ENCODE data around the gene TEX19. TPM values are rescaled to one million over a fixed set of nuclear protein-coding genes. Genes with fewer than 3 reads are reported as not detected.

TEX19 gene
- total RNA-seq, 1 donor from 2014 or later: 0.10 TPM

DNA sequence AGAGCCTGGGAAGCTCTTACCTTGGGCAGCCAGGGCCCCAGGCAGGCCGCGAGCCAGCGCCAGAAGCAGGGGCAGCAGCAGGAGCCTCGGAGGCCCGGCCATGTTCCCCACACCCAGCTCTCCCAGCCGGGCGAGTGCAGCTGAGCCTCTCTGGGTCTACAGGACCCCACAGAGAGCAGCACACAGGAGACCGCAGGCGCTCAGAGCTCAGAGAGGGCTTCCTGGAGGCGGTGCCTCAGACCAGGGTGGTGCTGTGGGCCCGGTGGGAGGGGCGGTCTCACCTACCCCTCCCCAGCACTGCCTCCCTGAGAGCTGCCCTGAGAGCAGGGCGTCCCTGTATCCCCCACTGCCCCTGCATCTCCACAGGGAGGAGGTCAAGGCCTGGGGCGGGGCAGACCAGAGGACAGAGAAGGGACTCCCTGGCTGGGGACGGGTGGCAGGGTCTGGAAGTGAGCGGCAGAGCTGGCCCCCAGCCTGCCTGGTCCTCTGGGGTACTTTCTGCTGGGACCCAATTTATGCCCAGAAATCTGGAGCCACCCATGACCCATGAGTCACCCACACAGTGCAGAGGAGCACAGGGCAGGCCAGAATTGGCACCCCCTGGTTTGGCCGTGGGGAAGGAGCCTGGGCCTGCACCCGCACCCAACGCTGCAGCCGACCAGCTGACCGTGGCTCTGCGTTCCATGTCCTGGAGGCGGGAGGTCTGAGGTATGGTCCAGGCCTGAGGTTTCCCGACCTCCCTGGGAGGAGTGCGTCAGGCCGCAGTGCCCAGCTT is 41.5 kb upstream of the TEX19 start, which contains the start of gene CD7:
Gene CD7 (minus strand): TSS at position 215 of the 775 bp plus-strand sequence. CDS start 113 bp downstream, at position 102.
- intact Hi-C loops (cut with micrococcal nuclease): loop anchor here (1.0 to 2.0 kb wide), 3 partner anchors 11 to 45 kb away; partner anchors contain the start of gene CSNK1D
- Mint-ChIP-seq H3K36me3 (ENCODE audit: low read depth) (peaks cover 22% of the 10 kb centered on the region), H3K4me3 (peak within 1 kb of the TSS; percentile 97), H3K27me3 (ENCODE audit: insufficient read depth) (no peaks in the 10 kb centered on the region), H3K27ac (no peak within 1 kb of the TSS), H3K4me1 (ENCODE audit: low read depth) (peaks cover 10% of the 10 kb centered on the region), H3K9me3 (no peaks in the 10 kb centered on the region)
- peak; percentile 69 for DNase-seq (ENCODE audit: low spot score)

GRCh38 chr17:82318169-82318498 is 40.9 kb upstream of the TEX19 start:
- H3K9me3 Mint-ChIP-seq: no peaks in the 10 kb centered on the region
- no peaks in the 10 kb centered on the region for H3K27me3 Mint-ChIP-seq (ENCODE audit: insufficient read depth)
- H3K4me3 Mint-ChIP-seq: no peak overlapping the region
- DNase-seq (ENCODE audit: low spot score): no peak
- peaks cover 10% of the 10 kb centered on the region for H3K4me1 Mint-ChIP-seq (ENCODE audit: low read depth)
- no peak overlapping the region for H3K27ac Mint-ChIP-seq
- intact Hi-C loops (cut with micrococcal nuclease): no loop called here
- peaks cover 22% of the 10 kb centered on the region for H3K36me3 Mint-ChIP-seq (ENCODE audit: low read depth)

- Mint-ChIP-seq H3K27ac (no peak overlapping the region), H3K9me3 (no peaks in the 10 kb centered on the region), H3K4me1 (ENCODE audit: low read depth) (peaks cover 10% of the 10 kb centered on the region), H3K4me3 (no peak overlapping the region), H3K27me3 (ENCODE audit: insufficient read depth) (no peaks in the 10 kb centered on the region), H3K36me3 (ENCODE audit: low read depth) (peaks cover 17% of the 10 kb centered on the region)
- intact Hi-C loops (cut with micrococcal nuclease): no loop called here
- DNase-seq (ENCODE audit: low spot score): no peak
Measured at GRCh38 chr17:82318772-82319606, 40.1 kb upstream of the TEX19 start.

DNA sequence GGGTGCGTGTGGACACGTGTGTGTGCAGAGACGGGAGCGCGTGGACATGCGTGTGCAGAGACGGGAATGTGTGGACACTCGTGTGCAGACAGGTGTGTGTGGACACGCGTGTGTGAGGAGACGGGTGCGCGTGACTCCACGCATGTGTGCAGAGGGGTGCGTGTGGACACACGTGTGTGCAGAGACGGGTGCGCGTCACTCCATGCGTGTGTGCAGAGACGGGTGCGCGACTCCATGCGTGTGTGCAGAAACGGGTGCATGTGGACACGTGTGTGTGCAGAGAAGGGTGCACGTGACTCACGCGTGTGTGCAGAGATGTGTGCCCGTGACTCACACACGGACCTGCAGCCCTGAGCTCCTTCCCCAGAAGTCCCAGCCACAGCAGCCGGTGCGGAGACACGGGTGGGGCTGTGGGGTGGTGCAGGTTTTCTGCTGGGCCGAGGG is 39.4 kb upstream of the TEX19 start:
- Mint-ChIP-seq H3K4me3 (no peak overlapping the region), H3K4me1 (ENCODE audit: low read depth) (peaks cover 13% of the 10 kb centered on the region), H3K9me3 (no peaks in the 10 kb centered on the region), H3K27ac (peak overlapping the region; percentile 99), H3K27me3 (ENCODE audit: insufficient read depth) (no peaks in the 10 kb centered on the region), H3K36me3 (ENCODE audit: low read depth) (peaks cover 15% of the 10 kb centered on the region)
- intact Hi-C loops (cut with micrococcal nuclease): no loop called here
- DNase-seq (ENCODE audit: low spot score): no peak

- DNase-seq (ENCODE audit: low spot score): no peak
Measured at GRCh38 chr17:82320140-82320840, 38.8 kb upstream of the TEX19 start.

GRCh38 chr17:82320956-82321927 is 37.8 kb upstream of the TEX19 start:
- no peaks in the 10 kb centered on the region for H3K27me3 Mint-ChIP-seq (ENCODE audit: insufficient read depth)
- DNase-seq (ENCODE audit: low spot score): peak; percentile 71
- peaks cover 18% of the 10 kb centered on the region for H3K4me1 Mint-ChIP-seq (ENCODE audit: low read depth)
- intact Hi-C loops (cut with micrococcal nuclease): loop anchor here (1.0 kb wide), 5 partner anchors 15 to 115 kb away; no protein-coding TSS in a partner anchor
- peaks cover 11% of the 10 kb centered on the region for H3K36me3 Mint-ChIP-seq (ENCODE audit: low read depth)
- peak overlapping the region; percentile 94 for H3K4me3 Mint-ChIP-seq
- H3K27ac Mint-ChIP-seq: peak overlapping the region; percentile 99
- H3K9me3 Mint-ChIP-seq: no peaks in the 10 kb centered on the region

More at GRCh38 chr17:82320140-82320840, 38.8 kb upstream of the TEX19 start:
- intact Hi-C loops (cut with micrococcal nuclease): no loop called here
- H3K27ac Mint-ChIP-seq: peak overlapping the region; percentile 99
- no peaks in the 10 kb centered on the region for H3K9me3 Mint-ChIP-seq
- peak overlapping the region; percentile 51 for H3K4me3 Mint-ChIP-seq
- peaks cover 18% of the 10 kb centered on the region for H3K4me1 Mint-ChIP-seq (ENCODE audit: low read depth)
- H3K36me3 Mint-ChIP-seq (ENCODE audit: low read depth): peaks cover 19% of the 10 kb centered on the region
- no peaks in the 10 kb centered on the region for H3K27me3 Mint-ChIP-seq (ENCODE audit: insufficient read depth)

DNA sequence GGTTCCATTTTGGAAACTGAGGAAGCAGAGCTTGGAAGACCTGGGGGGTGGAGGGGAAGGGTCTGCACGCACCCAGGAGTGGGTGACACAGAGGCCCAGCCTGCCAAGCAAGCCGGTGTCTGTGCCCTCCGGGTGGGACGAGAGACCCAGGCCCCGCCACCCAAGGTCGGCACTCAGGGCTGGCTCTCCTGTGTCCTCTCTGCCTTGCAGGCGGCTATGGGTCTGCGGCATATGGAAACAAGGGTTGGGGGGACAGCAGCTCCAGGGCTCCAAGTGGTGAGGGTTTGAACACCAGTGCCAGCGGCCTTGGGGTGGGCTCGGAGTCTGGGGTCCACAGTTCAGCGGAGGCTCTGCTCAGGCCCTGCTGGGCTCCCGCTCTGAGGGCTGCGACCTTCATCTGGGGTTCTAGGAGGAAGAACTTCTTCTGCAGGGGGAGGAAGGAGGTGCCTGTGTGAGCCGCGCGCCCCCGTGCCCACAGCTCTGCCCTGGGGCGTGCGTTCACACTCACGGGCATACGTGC is 37.0 kb upstream of the TEX19 start:
- H3K9me3 Mint-ChIP-seq: no peaks in the 10 kb centered on the region
- no peak for DNase-seq (ENCODE audit: low spot score)
- intact Hi-C loops (cut with micrococcal nuclease): loop anchor here (1.0 kb wide), 5 partner anchors 16 to 116 kb away; no protein-coding TSS in a partner anchor
- peak overlapping the region; percentile 81 for H3K27ac Mint-ChIP-seq
- no peaks in the 10 kb centered on the region for H3K27me3 Mint-ChIP-seq (ENCODE audit: insufficient read depth)
- H3K4me3 Mint-ChIP-seq: peak overlapping the region; percentile 94
- H3K36me3 Mint-ChIP-seq (ENCODE audit: low read depth): peaks cover 10% of the 10 kb centered on the region
- H3K4me1 Mint-ChIP-seq (ENCODE audit: low read depth): peaks cover 18% of the 10 kb centered on the region

DNA sequence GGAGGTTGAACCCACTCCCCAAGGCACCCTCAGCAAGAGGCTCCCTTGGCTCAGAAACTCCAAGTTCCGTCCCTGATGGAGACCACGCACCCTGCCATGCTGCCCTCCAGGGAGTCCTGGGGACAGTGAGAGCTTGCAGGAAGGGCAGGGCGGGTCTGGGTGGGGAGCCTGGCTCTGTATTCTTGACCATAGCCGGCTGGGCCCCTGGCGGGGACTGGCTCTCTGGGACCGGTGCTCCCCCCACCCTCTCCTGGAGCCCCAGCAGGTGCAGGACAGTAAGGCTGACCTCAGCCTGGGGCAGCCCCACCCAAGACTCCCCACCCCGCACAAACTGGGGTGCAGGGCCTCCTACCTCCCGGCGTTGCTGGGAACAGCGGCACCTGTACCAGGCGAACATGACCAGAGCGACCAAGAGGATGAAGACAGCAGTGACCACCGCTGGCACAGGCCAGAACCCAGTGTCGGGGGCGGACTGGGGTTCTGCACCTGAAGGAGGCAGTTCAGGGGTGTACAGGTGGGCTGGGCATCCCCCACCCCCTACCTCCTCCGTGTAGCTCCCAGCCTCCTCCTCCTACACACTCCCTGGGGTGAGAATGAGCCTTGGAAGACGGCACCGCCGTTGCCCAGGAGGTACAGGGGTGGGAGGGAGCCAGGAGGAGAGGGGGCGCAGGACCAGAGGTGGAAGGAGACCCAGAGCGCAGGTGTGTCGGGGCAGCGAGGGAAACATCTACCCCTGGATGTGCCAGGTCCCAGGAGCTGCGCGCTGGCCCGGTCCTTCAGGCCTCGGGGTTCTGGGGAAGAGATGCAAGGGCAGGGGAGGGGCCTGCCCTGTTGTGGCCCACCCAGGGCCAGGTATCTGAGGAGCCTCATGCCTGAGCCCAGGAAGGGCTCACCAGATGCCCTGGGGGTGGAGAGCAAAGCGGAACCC is 36.3 kb upstream of the TEX19 start:
- DNase-seq (ENCODE audit: low spot score): no peak
- intact Hi-C loops (cut with micrococcal nuclease): no loop called here
- H3K4me3 Mint-ChIP-seq: peak overlapping the region; percentile 94

GRCh38 chr17:82323514-82324234 is 35.4 kb upstream of the TEX19 start:
- Mint-ChIP-seq H3K4me1 (ENCODE audit: low read depth) (peaks cover 13% of the 10 kb centered on the region), H3K9me3 (no peaks in the 10 kb centered on the region), H3K36me3 (ENCODE audit: low read depth) (peaks cover 10% of the 10 kb centered on the region), H3K27me3 (ENCODE audit: insufficient read depth) (no peaks in the 10 kb centered on the region), H3K4me3 (peak overlapping the region; percentile 54), H3K27ac (peak overlapping the region; percentile 61)
- intact Hi-C loops (cut with micrococcal nuclease): no loop called here
- no peak for DNase-seq (ENCODE audit: low spot score)

More for the DNA sequence above, 36.3 kb upstream of the TEX19 start:
- peaks cover 13% of the 10 kb centered on the region for H3K4me1 Mint-ChIP-seq (ENCODE audit: low read depth)
- H3K27me3 Mint-ChIP-seq (ENCODE audit: insufficient read depth): no peaks in the 10 kb centered on the region
- H3K36me3 Mint-ChIP-seq (ENCODE audit: low read depth): peaks cover 10% of the 10 kb centered on the region
- peak overlapping the region; percentile 81 for H3K27ac Mint-ChIP-seq
- H3K9me3 Mint-ChIP-seq: no peaks in the 10 kb centered on the region

- H3K4me3 Mint-ChIP-seq: peak overlapping the region; percentile 59
- no peaks in the 10 kb centered on the region for H3K27me3 Mint-ChIP-seq (ENCODE audit: insufficient read depth)
- no peaks in the 10 kb centered on the region for H3K9me3 Mint-ChIP-seq
- H3K36me3 Mint-ChIP-seq (ENCODE audit: low read depth): peaks cover 10% of the 10 kb centered on the region
- peak overlapping the region; percentile 72 for H3K27ac Mint-ChIP-seq
- H3K4me1 Mint-ChIP-seq (ENCODE audit: low read depth): peaks cover 13% of the 10 kb centered on the region
- no peak for DNase-seq (ENCODE audit: low spot score)
- intact Hi-C loops (cut with micrococcal nuclease): no loop called here
Measured at GRCh38 chr17:82324566-82325285, 34.3 kb upstream of the TEX19 start.
